ENCODE data around the gene IFRD1. TPM values are rescaled to one million over a fixed set of nuclear protein-coding genes. Genes with fewer than 3 reads are reported as not detected.

Gene IFRD1
- total RNA-seq: 61.0 and 100.0 TPM in 2 replicates

GRCh38 chr7:112449902-112450806 is at the start of gene IFRD1:
TSS of gene IFRD1 (plus strand) at chr7:112450460. CDS start at chr7:112450689, 229 bp downstream.

Other genes starting within 250 kb of the IFRD1 start
- 7.0 and 10.6 TPM in 2 replicates for gene DOCK4, start 244.1 kb upstream of the IFRD1 start, total RNA-seq
- 48.9 and 59.7 TPM in 2 replicates for gene ZNF277, start 243.8 kb upstream of the IFRD1 start, total RNA-seq
- 1.1 TPM in 1 of 2 replicates, not detected in the other for gene LSMEM1, start 30.5 kb downstream of the IFRD1 start, total RNA-seq